Dendritic cell treated with granulocyte-macrophage colony-stimulating factor and Interleukin-4, amounts not matched to agents 40 ng/mL and 50 ng/mL, for 4 days (primary cell): ENCODE results near the gene NOL6.
A peak's percentile ranks its signal among the peaks of the same experiment; 100 is the strongest.
"Not testable (repeated sequence)": the region's sequence is repeated elsewhere in the genome, so short reads cannot be mapped to it uniquely, and the experiment has no call there.

ENCODE experiments used
- H3K27ac Mint-ChIP-seq: one replicate; pipeline ENCODE4 v1.8.0; 2022; ENCODE audit warnings: mild to moderate bottlenecking, mixed read lengths
- H3K27me3 Mint-ChIP-seq: one replicate; pipeline ENCODE4 v1.8.0; 2022; ENCODE audit warnings: mild to moderate bottlenecking, mixed read lengths
- H3K36me3 Mint-ChIP-seq: one replicate; pipeline ENCODE4 v1.8.0; 2022; ENCODE audit warnings: low read depth, mixed read lengths
- H3K4me1 Mint-ChIP-seq: one replicate; pipeline ENCODE4 v1.8.0; 2022; ENCODE audit warnings: low read depth, mixed read lengths
- H3K4me3 Mint-ChIP-seq: one replicate; pipeline ENCODE4 v1.8.0; 2022; ENCODE audit warnings: mild to moderate bottlenecking, moderate library complexity, mixed read lengths
- H3K9me3 Mint-ChIP-seq: one replicate; pipeline ENCODE4 v1.8.0; 2022; ENCODE audit warnings: mixed read lengths
- intact Hi-C: fragments of 100-400 bp; cut with micrococcal nuclease; formaldehyde crosslinking; loops from one replicate; pipeline ENCODE4 v1.15.0; 2022

Gene NOL6

GRCh38 chr9:33493819-33494218, 20.1 kb upstream of the NOL6 start:
- H3K36me3 Mint-ChIP-seq, H3K27ac Mint-ChIP-seq, H3K9me3 Mint-ChIP-seq, H3K27me3 Mint-ChIP-seq, H3K4me3 Mint-ChIP-seq, intact Hi-C loops, H3K4me1 Mint-ChIP-seq: not testable (repeated sequence)

DNA sequence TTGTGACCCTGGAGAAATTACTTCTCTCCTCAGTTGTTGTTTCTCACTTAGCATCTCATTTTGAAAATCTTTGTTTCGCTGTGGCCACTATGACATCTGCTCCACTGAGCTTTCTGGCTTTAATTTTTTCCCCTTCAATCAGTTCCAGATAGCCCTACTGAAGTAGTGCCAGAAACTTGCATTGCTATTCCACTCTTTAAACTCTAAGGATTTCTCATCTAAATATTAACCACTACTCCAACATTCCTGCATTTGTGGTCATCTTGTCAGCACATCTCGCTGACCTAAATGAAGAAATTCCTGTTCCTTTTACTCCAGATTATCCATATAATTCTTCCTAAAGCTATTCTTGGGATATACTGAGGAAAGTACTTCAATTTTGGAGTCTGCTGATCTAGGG, 15.3 kb upstream of the NOL6 start:
- Mint-ChIP-seq H3K36me3 (no peaks in the 10 kb centered on the region), H3K9me3 (no peaks in the 10 kb centered on the region), H3K4me1 (no peaks in the 10 kb centered on the region), H3K27ac (no peak overlapping the region), H3K4me3 (no peak overlapping the region), H3K27me3 (no peaks in the 10 kb centered on the region)
- intact Hi-C loops, result no loop called here

DNA sequence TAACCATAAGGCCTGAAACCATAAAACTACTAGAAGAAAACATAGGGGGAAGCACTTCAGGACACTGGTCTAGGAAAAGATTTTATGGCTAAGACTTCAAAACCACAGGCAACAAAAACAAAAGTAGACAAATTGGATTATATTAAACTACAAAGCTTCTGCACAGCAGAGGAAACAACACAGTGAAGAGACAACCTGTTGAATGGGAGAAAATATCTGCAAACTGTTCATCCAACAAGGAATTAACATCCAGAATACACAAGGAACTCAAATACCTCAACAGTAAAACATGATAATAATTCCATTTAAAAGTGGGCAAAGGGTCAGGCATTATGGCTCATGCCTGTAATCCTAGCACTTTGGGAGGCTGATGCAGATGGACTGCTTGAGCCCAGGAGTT, 11.6 kb upstream of the NOL6 start:
- H3K4me1 Mint-ChIP-seq, H3K36me3 Mint-ChIP-seq, H3K9me3 Mint-ChIP-seq, H3K4me3 Mint-ChIP-seq, intact Hi-C loops, H3K27ac Mint-ChIP-seq, H3K27me3 Mint-ChIP-seq: not testable (repeated sequence)

DNA sequence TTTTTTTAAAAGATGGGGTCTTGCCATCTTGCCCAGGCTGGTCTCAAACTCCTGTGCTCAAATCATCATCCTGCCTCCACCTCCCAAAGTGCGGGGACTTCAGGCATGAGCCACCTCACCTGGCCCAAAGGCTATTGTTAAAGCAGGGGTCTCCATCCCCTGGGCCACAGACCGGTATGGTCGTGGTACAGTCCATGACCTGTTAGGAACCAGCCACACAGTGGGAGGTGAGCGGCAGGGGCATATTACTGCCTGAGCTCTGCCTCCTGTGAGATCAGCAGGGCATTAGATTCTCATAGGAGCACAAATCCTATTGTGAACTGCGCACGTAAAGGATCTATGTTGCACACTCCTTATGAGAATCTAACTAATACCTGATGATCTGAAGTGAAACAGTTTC, 7.3 kb upstream of the NOL6 start:
- Mint-ChIP-seq H3K27ac (no peak overlapping the region), H3K36me3 (no peaks in the 10 kb centered on the region), H3K9me3 (no peaks in the 10 kb centered on the region), H3K27me3 (no peaks in the 10 kb centered on the region), H3K4me3 (no peak overlapping the region), H3K4me1 (no peaks in the 10 kb centered on the region)
- intact Hi-C loops, result no loop called here

GRCh38 chr9:33480106-33480505, 6.4 kb upstream of the NOL6 start:
- H3K4me1 Mint-ChIP-seq, result no peaks in the 10 kb centered on the region
- no peaks in the 10 kb centered on the region for H3K36me3 Mint-ChIP-seq
- no peaks in the 10 kb centered on the region for H3K9me3 Mint-ChIP-seq
- H3K27me3 Mint-ChIP-seq, result no peaks in the 10 kb centered on the region
- intact Hi-C loops, result no loop called here
- H3K4me3 Mint-ChIP-seq, result no peak overlapping the region
- no peak overlapping the region for H3K27ac Mint-ChIP-seq

- intact Hi-C loops, result loop anchor here (10.0 kb wide), 1 partner anchor 182 kb away; the partner anchor contains the start of gene NFX1
- Mint-ChIP-seq H3K4me3 (no peak overlapping the region), H3K36me3 (peaks cover 21% of the 10 kb centered on the region), H3K9me3 (no peaks in the 10 kb centered on the region), H3K27ac (no peak overlapping the region), H3K27me3 (no peaks in the 10 kb centered on the region), H3K4me1 (peaks cover 14% of the 10 kb centered on the region)
These were observed 2.8 kb upstream of the NOL6 start for GRCh38 chr9:33476503-33476902.

- Mint-ChIP-seq H3K36me3 (peaks cover 33% of the 10 kb centered on the region), H3K27ac (no peak overlapping the region), H3K9me3 (no peaks in the 10 kb centered on the region), H3K27me3 (no peaks in the 10 kb centered on the region), H3K4me3 (no peak overlapping the region), H3K4me1 (peaks cover 19% of the 10 kb centered on the region)
- intact Hi-C loops, result loop anchor here (10.0 kb wide), 1 partner anchor 181 kb away; the partner anchor contains the start of gene NFX1
These were observed 1.6 kb upstream of the NOL6 start for GRCh38 chr9:33475357-33475756.

DNA sequence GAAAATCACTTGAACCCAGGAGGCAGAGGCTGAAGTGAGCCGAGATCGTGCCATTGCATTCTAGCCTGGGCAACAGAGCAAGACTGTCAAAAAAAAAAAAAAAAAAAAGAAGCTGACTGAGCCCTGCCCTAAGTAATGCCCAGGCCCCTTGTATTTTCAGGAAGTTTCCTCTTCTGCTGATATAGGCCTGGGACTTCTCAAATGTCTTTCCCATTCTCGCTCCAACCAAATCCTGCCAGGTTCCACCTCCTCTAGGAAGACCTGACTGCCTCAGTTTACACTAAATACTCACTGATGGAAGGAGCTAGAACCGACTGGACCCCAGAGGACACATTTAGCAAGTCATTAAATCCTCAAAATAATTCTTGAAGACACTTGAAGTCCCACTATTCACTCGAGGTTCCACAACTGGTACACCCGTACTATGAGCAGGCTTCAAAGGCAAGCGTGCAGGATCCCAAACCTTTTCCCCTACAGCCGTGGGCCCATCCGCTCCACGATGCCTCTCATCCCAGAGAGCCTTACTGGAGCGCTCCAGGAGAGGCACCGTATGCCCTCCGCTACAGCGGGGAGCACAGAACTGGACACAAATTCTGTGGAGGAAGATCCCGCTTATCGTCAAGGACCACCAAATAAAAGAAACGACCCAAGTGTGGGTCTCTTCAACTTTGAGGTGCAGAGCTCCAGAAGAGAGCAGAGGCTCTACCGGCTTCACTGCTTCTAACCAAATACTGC, 676 bp downstream of the NOL6 start:
- Mint-ChIP-seq H3K9me3 (no peaks in the 10 kb centered on the region), H3K27ac (peak overlapping the region; percentile 84), H3K36me3 (peaks cover 56% of the 10 kb centered on the region), H3K4me3 (peak overlapping the region; percentile 89), H3K4me1 (peaks cover 19% of the 10 kb centered on the region), H3K27me3 (no peaks in the 10 kb centered on the region)
- intact Hi-C loops, result loop anchor here (10.0 kb wide), 1 partner anchor 178 kb away; the partner anchor contains the start of gene NFX1

DNA sequence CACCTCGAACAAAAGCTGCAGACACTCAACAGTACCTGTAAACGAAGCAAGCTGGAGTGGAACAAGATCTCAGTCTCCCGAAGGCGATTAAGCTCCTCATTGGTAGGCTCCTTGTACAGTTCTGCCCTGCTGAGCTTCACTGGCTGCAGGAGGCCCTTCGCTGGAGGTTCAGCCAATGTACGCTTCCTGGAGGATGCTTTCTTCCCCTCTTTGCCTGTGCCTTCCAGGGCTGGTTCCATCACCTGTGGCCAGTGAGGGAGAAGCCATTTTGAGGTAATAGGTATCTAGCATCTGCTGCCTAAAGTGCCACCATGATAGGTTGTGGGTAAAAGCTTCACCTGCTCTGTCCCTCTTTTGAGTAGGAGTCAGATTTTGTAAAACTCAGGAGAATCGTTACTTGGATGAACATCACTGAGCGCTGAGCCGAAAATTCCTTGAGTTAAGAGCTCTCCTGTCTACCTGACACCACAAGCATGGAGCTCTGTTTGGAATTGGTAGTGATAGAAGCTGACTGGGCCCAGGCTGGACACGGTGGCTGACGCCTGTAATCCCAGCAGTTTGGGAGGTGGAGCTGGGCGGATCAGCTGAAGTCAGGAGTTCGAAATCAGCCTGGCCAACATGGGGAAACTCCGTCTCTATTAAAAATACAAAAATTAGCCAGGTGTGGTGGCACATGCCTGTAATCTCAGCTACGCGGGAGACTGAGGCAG, 1.4 kb downstream of the NOL6 start:
- Mint-ChIP-seq H3K9me3 (no peaks in the 10 kb centered on the region), H3K4me1 (peaks cover 19% of the 10 kb centered on the region), H3K36me3 (peaks cover 63% of the 10 kb centered on the region), H3K4me3 (peak overlapping the region; percentile 89), H3K27me3 (no peaks in the 10 kb centered on the region), H3K27ac (peak overlapping the region; percentile 84)
- intact Hi-C loops, result loop anchor here (10.0 kb wide), 1 partner anchor 178 kb away; the partner anchor contains the start of gene NFX1

- Mint-ChIP-seq H3K4me1 (peaks cover 19% of the 10 kb centered on the region), H3K9me3 (no peaks in the 10 kb centered on the region), H3K4me3 (no peak overlapping the region), H3K27me3 (no peaks in the 10 kb centered on the region), H3K27ac (peak overlapping the region; percentile 7), H3K36me3 (peaks cover 73% of the 10 kb centered on the region)
- intact Hi-C loops, result loop anchor here (10.0 kb wide), 1 partner anchor 177 kb away; the partner anchor contains the start of gene NFX1
These were observed 2.4 kb downstream of the NOL6 start for GRCh38 chr9:33471361-33471760.

DNA sequence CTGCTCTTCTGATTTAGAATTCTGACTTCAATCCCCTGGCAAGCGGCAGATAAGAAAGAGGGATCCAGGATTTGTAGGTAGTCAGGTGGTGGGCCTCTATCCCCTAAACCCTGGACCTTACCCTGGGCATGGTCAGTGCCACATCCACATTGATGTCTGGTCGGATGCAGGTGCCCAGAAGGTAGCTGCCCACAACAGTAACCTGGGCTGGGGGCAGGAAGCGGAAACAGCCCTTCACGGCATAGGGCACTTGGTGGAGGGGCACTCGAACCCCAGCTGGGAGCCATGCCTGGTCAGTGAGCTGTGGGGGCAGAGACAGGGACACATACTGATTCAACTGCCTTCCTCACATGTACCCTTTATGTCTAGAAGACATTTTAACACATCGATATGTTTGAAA, 3.8 kb downstream of the NOL6 start:
- Mint-ChIP-seq H3K9me3 (no peaks in the 10 kb centered on the region), H3K27me3 (no peaks in the 10 kb centered on the region), H3K4me1 (peaks cover 19% of the 10 kb centered on the region), H3K27ac (no peak overlapping the region), H3K4me3 (no peak overlapping the region), H3K36me3 (peaks cover 88% of the 10 kb centered on the region)
- intact Hi-C loops, result loop anchor here (10.0 kb wide), 2 partner anchors 95 to 175 kb away; partner anchors contain the start of gene NFX1

GRCh38 chr9:33468797-33469621, 4.7 kb downstream of the NOL6 start:
- Mint-ChIP-seq H3K27ac (no peak overlapping the region), H3K4me3 (no peak overlapping the region), H3K9me3 (no peaks in the 10 kb centered on the region), H3K36me3 (peaks cover 95% of the 10 kb centered on the region), H3K4me1 (peaks cover 19% of the 10 kb centered on the region), H3K27me3 (no peaks in the 10 kb centered on the region)
- intact Hi-C loops, result loop anchor here (10.0 kb wide), 1 partner anchor 94 kb away; no protein-coding TSS in a partner anchor

DNA sequence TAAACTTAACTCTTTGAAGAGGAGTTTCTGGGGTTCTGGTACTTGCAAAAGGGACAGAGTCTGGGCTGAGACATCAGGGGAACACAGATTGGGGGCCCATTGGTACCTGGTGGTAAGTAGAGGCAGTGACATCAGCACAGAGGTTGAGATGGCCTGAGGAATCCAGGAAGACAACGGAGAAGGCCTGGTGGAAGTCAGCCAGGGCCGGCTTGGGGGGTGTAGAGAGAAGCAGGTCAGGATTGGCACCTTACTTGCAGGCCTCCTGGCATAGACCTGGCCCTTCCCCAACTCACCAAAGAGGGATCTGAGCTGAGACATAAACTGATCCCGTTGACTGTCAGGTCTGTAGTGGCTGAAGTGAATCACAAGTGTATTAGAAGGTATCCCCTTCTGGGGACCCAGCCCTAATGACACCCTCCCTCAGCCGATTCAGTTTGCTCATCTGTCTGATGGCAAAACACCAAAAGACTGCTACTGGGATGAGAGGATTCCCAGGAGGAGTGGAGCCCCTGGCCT, 5.5 kb downstream of the NOL6 start:
- H3K27ac Mint-ChIP-seq, result no peak overlapping the region
- peaks cover 19% of the 10 kb centered on the region for H3K4me1 Mint-ChIP-seq
- no peaks in the 10 kb centered on the region for H3K27me3 Mint-ChIP-seq
- no peak overlapping the region for H3K4me3 Mint-ChIP-seq
- H3K36me3 Mint-ChIP-seq, result peaks cover 95% of the 10 kb centered on the region
- intact Hi-C loops, result loop anchor here (10.0 kb wide), 1 partner anchor 93 kb away; no protein-coding TSS in a partner anchor
- no peaks in the 10 kb centered on the region for H3K9me3 Mint-ChIP-seq
